NCI-H82 treated with DMSO at 0.1 percent for 48 hours (cell line): ENCODE measurements around the gene QSOX1.
"Not testable (repeated sequence)": the region's sequence is repeated elsewhere in the genome, so short reads cannot be mapped to it uniquely, and the experiment has no call there.

Experiments
- DNase-seq: peaks from one replicate; lab custom pipeline; 2025; ENCODE audit not compliant: unreplicated experiment; lab: John Stamatoyannopoulos, UW

The QSOX1 gene

GRCh38 chr1:180154325-180155181 lies at the start of gene QSOX1:
Gene QSOX1 (plus strand): TSS chr1:180154869. CDS start chr1:180154908, 39 bp downstream.
- peak; percentile 59 for DNase-seq

GRCh38 chr1:180112091-180112490 lies 42.6 kb upstream of the QSOX1 start:
- DNase-seq, result no peak

GRCh38 chr1:180112984-180113647 lies 41.6 kb upstream of the QSOX1 start:
- DNase-seq, result no peak

DNA sequence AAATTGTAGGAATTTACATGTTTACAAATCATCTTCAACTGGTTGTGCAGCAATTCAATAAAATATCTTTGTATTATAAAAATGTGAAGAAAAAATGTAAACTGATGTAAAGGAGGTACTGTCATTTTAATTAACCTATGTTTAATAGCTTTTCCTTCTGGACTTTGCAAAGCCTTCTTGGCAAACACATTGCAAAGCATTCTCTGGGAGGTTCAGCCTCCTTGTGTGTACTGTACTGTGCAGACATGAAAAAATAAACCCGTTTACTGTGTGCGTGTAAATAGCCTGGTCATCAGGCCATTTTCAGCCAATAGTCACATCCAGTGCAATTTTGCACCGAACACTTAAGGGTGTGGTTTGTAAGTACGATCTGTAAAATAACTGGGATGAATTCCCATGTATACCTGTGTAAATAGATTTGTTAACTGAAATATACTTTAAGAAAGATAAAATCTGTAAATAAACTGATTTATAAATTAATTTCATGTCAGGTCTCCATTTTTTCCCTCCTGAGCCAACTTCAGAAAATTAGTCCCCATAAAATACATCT lies 40.2 kb upstream of the QSOX1 start:
- DNase-seq, result no peak

- DNase-seq, result no peak
Observed at GRCh38 chr1:180116964-180117763, 37.5 kb upstream of the QSOX1 start.

DNA sequence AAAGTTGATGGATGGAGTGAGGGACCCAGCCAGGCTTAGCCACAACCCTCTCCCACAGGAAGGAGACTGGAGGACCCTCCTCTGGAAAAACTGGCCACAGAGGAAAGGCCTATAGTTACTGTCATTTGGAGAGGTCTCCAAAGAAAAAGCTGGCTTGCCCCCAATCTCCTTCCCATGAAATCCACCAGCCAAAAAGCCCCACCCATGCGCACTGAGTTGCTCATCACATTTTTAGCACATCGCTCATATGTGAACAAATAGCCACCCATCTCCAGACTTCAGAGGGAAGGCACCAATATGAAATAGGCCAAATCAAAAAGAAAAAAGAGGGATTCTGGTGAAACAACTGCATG lies 36.9 kb upstream of the QSOX1 start:
- DNase-seq, result no peak

DNA sequence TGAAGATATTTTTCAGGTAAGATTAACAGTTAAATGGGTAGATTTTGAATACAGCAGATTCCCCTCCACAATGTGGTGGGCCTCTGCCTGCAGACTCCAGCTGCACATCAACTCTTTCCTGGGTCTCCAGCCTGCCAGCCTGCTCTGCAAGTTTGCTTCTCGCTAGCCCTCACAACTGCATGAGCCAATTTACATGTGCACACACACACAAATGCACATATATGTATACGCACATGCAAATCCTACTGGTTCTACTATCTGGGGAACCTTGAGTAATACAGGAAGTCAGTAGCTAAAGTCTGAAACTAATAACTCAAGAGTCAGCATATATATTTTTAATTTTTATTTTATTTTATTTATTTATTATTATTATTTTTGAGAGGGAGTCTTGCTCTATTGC lies 34.8 kb upstream of the QSOX1 start:
- no peak for DNase-seq

DNA sequence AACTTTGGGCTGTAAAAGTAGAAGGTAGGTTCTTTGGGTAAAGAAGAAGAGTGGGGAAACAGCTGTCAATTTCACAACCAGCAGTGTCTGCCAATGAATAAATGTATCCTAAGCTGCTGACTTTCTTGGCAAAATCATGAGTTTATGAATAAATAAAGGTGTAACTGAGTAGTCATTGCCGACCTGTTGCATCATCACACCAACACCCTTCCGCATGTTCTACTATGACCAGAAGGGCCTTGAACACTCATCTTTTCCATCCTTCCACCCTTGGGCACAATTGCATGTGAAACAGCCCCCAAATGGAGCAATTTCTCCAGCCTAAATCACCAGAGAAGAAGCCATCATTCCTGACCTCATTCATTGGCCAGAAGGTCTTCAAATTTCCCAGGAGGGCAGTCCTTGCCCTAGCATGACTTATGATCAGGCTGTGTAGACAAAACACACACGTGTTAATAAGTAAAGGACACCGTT lies 31.2 kb upstream of the QSOX1 start:
- no peak for DNase-seq

DNA sequence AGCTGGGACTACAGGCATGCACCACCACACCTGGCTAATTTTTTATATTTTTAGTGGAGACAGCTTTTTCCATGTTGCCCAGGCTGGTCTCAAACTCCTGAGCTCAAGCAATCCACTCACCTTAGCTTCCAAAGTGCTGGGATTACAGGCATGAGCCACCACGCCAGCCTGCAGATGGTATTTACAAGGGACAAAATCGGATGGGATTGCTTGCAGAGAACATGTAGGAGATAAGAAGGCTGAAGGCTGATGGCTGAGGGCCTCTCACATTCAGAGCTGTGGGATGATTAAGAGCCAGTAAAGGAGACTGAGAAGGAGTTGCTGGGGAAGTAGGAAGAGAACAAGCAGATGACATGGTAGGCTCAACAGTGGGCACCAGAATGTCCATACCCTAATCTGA lies 24.0 kb upstream of the QSOX1 start:
- no peak for DNase-seq

DNA sequence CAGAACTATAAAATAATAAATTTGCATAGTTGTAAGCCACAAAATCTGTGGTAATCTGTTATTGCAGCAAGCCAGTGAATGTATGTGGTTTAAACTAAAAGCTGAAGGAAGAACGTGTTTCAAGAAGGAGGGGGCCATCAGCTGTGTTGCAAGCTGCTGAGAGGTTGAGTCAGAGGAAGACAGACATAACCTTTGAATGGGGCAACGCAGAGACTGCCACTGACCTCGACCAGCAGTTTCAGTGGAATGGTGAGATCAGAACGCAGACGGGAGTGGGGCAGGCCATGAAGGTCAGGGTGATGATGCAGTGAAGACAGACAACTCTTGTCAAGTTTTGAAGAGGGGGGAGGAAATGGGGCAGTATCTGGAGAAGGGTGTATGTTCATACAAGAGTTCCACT lies 23.2 kb upstream of the QSOX1 start:
- no peak for DNase-seq

DNA sequence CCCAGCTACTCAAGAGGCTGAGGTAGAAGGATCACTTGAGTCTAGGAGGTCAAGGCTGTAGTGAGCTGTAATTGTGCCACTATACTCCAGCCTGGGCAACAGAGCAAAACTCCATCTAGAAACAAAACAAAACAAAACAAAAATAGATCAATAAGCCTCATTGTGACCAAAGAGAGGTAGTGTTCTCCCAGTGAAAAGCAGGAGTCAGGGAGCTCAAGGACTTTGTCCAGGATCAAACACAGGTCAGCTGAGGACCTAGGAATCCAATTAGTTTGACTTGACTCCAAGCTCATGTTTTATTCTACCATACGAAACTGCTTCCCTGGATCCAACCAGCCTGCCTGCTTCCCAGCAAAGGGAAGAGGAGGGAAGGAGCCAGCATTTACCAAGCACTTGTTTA lies 21.5 kb upstream of the QSOX1 start:
- no peak for DNase-seq

GRCh38 chr1:180133688-180134087 lies 21.0 kb upstream of the QSOX1 start:
- not testable (repeated sequence) for DNase-seq

DNA sequence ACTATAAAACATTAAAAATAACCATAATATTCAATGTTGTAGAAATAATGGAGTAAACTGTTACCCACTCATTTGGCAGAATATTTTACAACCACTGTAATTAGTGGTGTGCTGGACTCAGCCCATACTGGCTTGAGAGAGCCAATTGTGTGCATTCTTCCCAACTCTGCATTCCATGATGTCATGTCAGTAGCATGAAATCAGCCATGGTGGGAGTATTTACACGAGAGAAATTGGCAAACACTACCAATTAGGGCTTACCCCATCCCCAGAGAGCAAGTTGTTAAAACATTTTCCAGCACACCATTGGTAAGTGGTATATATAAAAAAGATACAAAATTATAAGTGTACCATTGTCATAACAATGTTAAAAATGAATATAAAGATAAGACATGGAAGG lies 19.1 kb upstream of the QSOX1 start:
- DNase-seq, result no peak

GRCh38 chr1:180136331-180136967 lies 18.2 kb upstream of the QSOX1 start:
- no peak for DNase-seq

- no peak for DNase-seq
Observed at GRCh38 chr1:180136968-180137356, 17.7 kb upstream of the QSOX1 start.

DNA sequence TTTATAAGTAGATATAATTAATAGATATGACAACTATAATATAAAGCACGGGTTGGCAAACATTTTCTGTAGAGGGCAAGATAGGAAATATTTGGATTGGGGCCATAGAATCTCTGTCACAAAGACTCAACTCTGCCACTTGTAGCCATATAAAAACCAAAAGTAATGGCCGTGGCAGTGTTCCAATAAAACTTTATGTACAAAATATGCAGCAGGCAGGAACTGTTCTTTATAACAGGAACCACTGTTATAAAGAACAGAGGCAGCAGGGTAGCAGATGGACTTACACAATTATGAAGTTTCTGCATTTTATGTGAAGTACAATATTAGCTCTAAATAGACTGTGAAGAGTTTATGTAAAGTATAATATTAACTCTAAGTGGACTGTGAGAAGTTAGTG lies 16.9 kb upstream of the QSOX1 start:
- no peak for DNase-seq

- DNase-seq, result no peak
Observed at GRCh38 chr1:180141381-180141934, 13.2 kb upstream of the QSOX1 start.

DNA sequence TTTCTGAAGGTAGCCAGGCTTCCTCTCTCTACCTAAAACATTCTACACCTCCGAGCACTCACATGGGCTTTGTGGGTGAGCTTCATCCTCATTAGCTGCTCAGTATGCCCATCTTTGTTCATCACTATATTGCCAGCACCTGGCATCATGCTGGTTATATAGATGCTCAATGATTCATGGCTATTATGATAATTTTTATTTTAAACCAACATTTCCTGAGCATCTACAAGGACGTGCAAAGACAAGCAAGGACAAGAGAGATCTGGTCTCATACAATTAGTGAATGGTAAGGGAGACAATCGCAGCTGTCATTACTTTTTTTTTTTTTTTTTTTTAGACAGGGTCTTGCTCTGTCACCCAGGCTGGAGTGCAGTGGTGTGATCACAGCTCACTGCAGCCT lies 11.3 kb upstream of the QSOX1 start:
- no peak for DNase-seq

- no peak for DNase-seq
Observed at GRCh38 chr1:180144659-180145357, 9.9 kb upstream of the QSOX1 start.

DNA sequence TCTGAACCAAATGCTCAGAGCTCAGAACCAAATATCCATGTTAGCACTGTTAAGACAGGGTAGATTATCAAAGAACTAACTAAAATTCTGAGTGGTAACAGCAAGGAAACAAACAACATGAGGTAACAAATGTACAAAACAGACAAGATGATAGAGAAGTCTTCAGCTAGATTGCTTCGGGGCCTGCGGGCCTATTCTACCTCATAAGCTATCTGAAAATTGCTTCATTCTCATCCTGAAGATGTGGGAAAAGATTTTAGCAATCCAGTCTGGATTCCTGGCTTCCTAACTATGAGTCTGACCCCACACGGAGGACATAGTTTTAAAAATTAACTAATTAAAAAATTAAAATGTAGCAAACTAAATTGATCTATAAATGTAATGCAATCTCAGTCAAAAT lies 9.2 kb upstream of the QSOX1 start:
- no peak for DNase-seq
